ENCODE measurements around the gene SPIRE1. TPM values are rescaled to one million over a fixed set of nuclear protein-coding genes. Genes with fewer than 3 reads are reported as not detected.

SPIRE1 gene
- total RNA-seq, 1 donor from 2014 or later: 15.7 TPM

GRCh38 chr18:12701161-12701560, 43.3 kb upstream of the SPIRE1 start:
- Histone ChIP-seq H3K36me3 (peaks cover 0 to 4% of the 10 kb centered on the region in 2 donors), H3K9me3 (no peaks in the 10 kb centered on the region), H3K4me1 (peaks cover 34% of the 10 kb centered on the region), H3K4me3 (peak overlapping the region; percentile 76 to 82), H3K27ac (no peak overlapping the region), H3K27me3 (no peaks in the 10 kb centered on the region)
- intact Hi-C loops (cut with DNase I): no loop called here
- DNase-seq (ENCODE audit: extremely low spot score in 2 of 2): no peak
- TF ChIP-seq POLR2A (IDR thresholded peaks at IDR 0.05) (no peak), POLR2AphosphoS5 (IDR thresholded peaks at IDR 0.05; ENCODE audit: insufficient read depth in 1 of 2, low read depth in 1 of 2) (no peak)
- TF ChIP-seq, protein P1, sequence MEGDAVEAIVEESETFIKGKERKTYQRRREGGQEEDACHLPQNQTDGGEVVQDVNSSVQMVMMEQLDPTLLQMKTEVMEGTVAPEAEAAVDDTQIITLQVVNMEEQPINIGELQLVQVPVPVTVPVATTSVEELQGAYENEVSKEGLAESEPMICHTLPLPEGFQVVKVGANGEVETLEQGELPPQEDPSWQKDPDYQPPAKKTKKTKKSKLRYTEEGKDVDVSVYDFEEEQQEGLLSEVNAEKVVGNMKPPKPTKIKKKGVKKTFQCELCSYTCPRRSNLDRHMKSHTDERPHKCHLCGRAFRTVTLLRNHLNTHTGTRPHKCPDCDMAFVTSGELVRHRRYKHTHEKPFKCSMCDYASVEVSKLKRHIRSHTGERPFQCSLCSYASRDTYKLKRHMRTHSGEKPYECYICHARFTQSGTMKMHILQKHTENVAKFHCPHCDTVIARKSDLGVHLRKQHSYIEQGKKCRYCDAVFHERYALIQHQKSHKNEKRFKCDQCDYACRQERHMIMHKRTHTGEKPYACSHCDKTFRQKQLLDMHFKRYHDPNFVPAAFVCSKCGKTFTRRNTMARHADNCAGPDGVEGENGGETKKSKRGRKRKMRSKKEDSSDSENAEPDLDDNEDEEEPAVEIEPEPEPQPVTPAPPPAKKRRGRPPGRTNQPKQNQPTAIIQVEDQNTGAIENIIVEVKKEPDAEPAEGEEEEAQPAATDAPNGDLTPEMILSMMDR (IDR thresholded peaks at IDR 0.05): no peak

DNA sequence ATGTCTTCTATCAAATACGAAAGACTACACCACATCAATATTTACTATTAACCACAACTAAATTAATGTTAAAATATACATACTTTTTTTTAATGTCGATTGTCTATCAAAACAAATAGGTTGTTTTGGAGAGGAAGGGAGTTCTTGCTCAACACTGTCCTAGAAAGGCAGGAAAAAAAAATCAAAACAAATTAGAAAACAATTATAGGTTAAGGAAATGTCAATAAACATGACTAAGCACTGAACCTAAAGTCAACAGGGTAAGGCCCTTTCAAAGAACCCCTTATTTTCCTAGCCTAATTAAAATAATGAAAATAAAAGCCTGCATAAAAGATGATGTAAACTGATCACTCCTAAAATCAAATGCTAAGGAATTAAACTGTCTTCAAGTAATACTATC, 41.8 kb upstream of the SPIRE1 start:
- DNase-seq (ENCODE audit: extremely low spot score in 2 of 2): no peak
- H3K36me3 ChIP-seq: peaks cover 0 to 4% of the 10 kb centered on the region in 2 donors
- no peaks in the 10 kb centered on the region for H3K27me3 ChIP-seq
- intact Hi-C loops (cut with DNase I): no loop called here
- peaks cover 26% of the 10 kb centered on the region for H3K4me1 ChIP-seq
- TF ChIP-seq POLR2A (IDR thresholded peaks at IDR 0.05): no peak
- TF ChIP-seq, protein P1 (IDR thresholded peaks at IDR 0.05): no peak
- no peak for TF ChIP-seq POLR2AphosphoS5 (IDR thresholded peaks at IDR 0.05; ENCODE audit: insufficient read depth in 1 of 2, low read depth in 1 of 2)
- no peak overlapping the region for H3K4me3 ChIP-seq
- H3K27ac ChIP-seq: no peak overlapping the region
- H3K9me3 ChIP-seq: no peaks in the 10 kb centered on the region

- no peaks in the 10 kb centered on the region for H3K9me3 ChIP-seq
- peaks cover 0 to 12% of the 10 kb centered on the region in 2 donors for H3K36me3 ChIP-seq
- no peak for DNase-seq (ENCODE audit: extremely low spot score in 2 of 2)
- no peak overlapping the region for H3K4me3 ChIP-seq
- no peaks in the 10 kb centered on the region for H3K27me3 ChIP-seq
- no peak overlapping the region for H3K27ac ChIP-seq
- no peaks in the 10 kb centered on the region for H3K4me1 ChIP-seq
- intact Hi-C loops (cut with DNase I): no loop called here
- TF ChIP-seq, protein P1 (IDR thresholded peaks at IDR 0.05): no peak
- TF ChIP-seq POLR2A (IDR thresholded peaks at IDR 0.05) (no peak), POLR2AphosphoS5 (IDR thresholded peaks at IDR 0.05; ENCODE audit: insufficient read depth in 1 of 2, low read depth in 1 of 2) (peak in 1 of 2 donors; percentile 31)
These were observed 36.1 kb upstream of the SPIRE1 start for GRCh38 chr18:12694032-12694431.

DNA sequence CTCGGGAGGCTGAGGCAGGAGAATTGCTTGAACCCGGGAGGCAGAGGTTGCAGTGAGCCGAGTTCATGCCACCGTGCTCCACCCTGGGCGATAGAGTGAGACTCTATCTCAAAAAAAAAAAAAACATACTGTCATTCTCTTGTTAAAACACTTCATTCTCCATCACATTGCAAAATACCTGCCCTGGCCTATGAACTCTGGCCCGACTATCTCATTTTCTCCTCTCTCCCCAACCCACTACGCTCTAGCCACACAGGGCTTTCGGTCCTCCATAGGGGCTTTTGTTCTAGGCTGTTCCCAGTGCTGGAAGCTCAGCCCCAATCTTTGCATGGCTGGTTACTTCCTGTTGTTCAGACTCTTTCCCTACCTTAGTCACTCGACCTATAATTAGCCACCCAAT, 34.3 kb upstream of the SPIRE1 start:
- no peak for DNase-seq (ENCODE audit: extremely low spot score in 2 of 2)
- no peak overlapping the region for H3K27ac ChIP-seq
- intact Hi-C loops (cut with DNase I): no loop called here
- peaks cover 0 to 10% of the 10 kb centered on the region in 2 donors for H3K36me3 ChIP-seq
- H3K27me3 ChIP-seq: no peaks in the 10 kb centered on the region
- TF ChIP-seq, protein P1 (IDR thresholded peaks at IDR 0.05): no peak
- TF ChIP-seq POLR2AphosphoS5 (IDR thresholded peaks at IDR 0.05; ENCODE audit: insufficient read depth in 1 of 2, low read depth in 1 of 2) (no peak), POLR2A (IDR thresholded peaks at IDR 0.05) (no peak)
- H3K9me3 ChIP-seq: no peaks in the 10 kb centered on the region
- no peak overlapping the region for H3K4me3 ChIP-seq
- no peaks in the 10 kb centered on the region for H3K4me1 ChIP-seq

DNA sequence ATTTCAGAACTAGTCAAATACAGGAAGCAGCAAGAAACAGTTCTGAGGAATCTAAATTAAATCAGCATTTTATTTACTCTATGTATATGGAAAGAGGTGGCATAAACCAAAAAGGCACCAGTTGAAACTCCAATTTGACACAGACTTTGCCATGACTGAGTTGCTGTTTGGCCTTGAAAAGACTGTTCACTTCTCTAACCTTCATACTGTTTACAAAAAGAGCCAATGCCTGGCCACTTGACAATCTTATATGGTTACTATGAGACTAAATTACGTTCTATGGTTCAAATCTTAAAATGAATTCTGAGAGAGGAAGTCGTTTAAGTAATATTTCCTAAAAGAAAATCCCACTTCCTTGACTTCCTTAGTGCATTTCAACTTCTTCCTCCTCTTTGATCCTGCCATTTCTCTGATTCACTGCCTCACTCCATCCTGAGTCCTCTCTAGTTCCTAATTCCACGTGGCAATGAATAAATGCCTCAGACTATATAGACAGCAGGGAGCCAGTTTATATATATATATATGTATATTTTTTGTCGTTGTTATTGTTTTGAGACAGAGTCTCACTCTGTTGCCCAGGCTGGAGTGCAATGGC, 31.4 kb upstream of the SPIRE1 start:
- TF ChIP-seq POLR2A (IDR thresholded peaks at IDR 0.05): no peak
- TF ChIP-seq, protein P1 (IDR thresholded peaks at IDR 0.05): no peak
- TF ChIP-seq POLR2AphosphoS5 (IDR thresholded peaks at IDR 0.05; ENCODE audit: insufficient read depth in 1 of 2, low read depth in 1 of 2): no peak
- no peaks in the 10 kb centered on the region for H3K27me3 ChIP-seq
- no peak for DNase-seq (ENCODE audit: extremely low spot score in 2 of 2)
- intact Hi-C loops (cut with DNase I): no loop called here
- no peak overlapping the region for H3K4me3 ChIP-seq
- peaks cover 0 to 8% of the 10 kb centered on the region in 2 donors for H3K36me3 ChIP-seq
- H3K27ac ChIP-seq: no peak overlapping the region
- H3K9me3 ChIP-seq: no peaks in the 10 kb centered on the region
- H3K4me1 ChIP-seq: no peaks in the 10 kb centered on the region
